Effector memory CD4-positive, alpha-beta T cell (primary cell): Measurements from ENCODE around the gene GIGYF1.
"Not testable (repeated sequence)": the region's sequence is repeated elsewhere in the genome, so short reads cannot be mapped to it uniquely, and the experiment has no call there.

ENCODE experiments used
- DNase-seq, 3 donors: peaks; one replicate each; pipeline ENCODE4 v3.0.0-alpha.2; 2020
- H3K27ac ChIP-seq: 2 replicates; pipeline ENCODE4 v1.7.0; 2013; ENCODE audit warnings: mild to moderate bottlenecking, low read length, moderate library complexity; ENCODE audit not compliant: insufficient read depth, poor library complexity, severe bottlenecking
- H3K27me3 ChIP-seq: replicated peaks from 2 replicates; pipeline ENCODE4 v1.7.0; 2013; ENCODE audit warnings: mild to moderate bottlenecking, low read length; ENCODE audit not compliant: insufficient read depth, control insufficient read depth, poor library complexity, severe bottlenecking
- H3K36me3 ChIP-seq: 2 replicates; pipeline ENCODE4 v1.7.0; 2013; ENCODE audit warnings: mild to moderate bottlenecking, low read length, moderate library complexity; ENCODE audit not compliant: control insufficient read depth, insufficient read depth
- H3K4me1 ChIP-seq: 2 replicates; pipeline ENCODE4 v1.7.0; 2013; ENCODE audit warnings: low read length, mild to moderate bottlenecking; ENCODE audit not compliant: control insufficient read depth, insufficient read depth, poor library complexity, severe bottlenecking
- H3K4me3 ChIP-seq: 2 replicates; pipeline ENCODE4 v1.7.0; 2013; ENCODE audit warnings: low read length, low read depth, mild to moderate bottlenecking; ENCODE audit not compliant: insufficient read depth, poor library complexity, severe bottlenecking
- H3K9me3 ChIP-seq: 2 replicates; pipeline ENCODE4 v1.7.0; 2013; ENCODE audit warnings: mild to moderate bottlenecking, low read length, moderate library complexity; ENCODE audit not compliant: control insufficient read depth

The GIGYF1 gene

GRCh38 chr7:100723732-100724275 lies 29.8 kb upstream of the GIGYF1 start:
- Histone ChIP-seq H3K9me3 (no peaks in the 10 kb centered on the region), H3K36me3 (no peaks in the 10 kb centered on the region), H3K4me1 (no peaks in the 10 kb centered on the region), H3K27me3 (no peaks in the 10 kb centered on the region), H3K4me3 (no peak overlapping the region), H3K27ac (no peak overlapping the region)
- DNase-seq = no peak

- no peak overlapping the region for H3K4me3 ChIP-seq
- no peaks in the 10 kb centered on the region for H3K9me3 ChIP-seq
- no peaks in the 10 kb centered on the region for H3K4me1 ChIP-seq
- H3K27ac ChIP-seq = no peak overlapping the region
- H3K36me3 ChIP-seq = no peaks in the 10 kb centered on the region
- no peak for DNase-seq
- no peaks in the 10 kb centered on the region for H3K27me3 ChIP-seq
These were observed 28.6 kb upstream of the GIGYF1 start for GRCh38 chr7:100722480-100723212.

GRCh38 chr7:100721505-100721812 lies 27.4 kb upstream of the GIGYF1 start:
- H3K27me3 ChIP-seq = no peaks in the 10 kb centered on the region
- no peaks in the 10 kb centered on the region for H3K9me3 ChIP-seq
- H3K4me1 ChIP-seq = no peaks in the 10 kb centered on the region
- H3K4me3 ChIP-seq = no peak overlapping the region
- no peaks in the 10 kb centered on the region for H3K36me3 ChIP-seq
- DNase-seq = no peak
- H3K27ac ChIP-seq = no peak overlapping the region

- Histone ChIP-seq H3K27ac (no peak overlapping the region), H3K4me1 (no peaks in the 10 kb centered on the region), H3K36me3 (no peaks in the 10 kb centered on the region), H3K9me3 (no peaks in the 10 kb centered on the region), H3K27me3 (no peaks in the 10 kb centered on the region), H3K4me3 (no peak overlapping the region)
- DNase-seq = no peak
These were observed 26.8 kb upstream of the GIGYF1 start for GRCh38 chr7:100720671-100721504.

GRCh38 chr7:100720279-100720670 lies 26.2 kb upstream of the GIGYF1 start, which contains the start of gene EPO:
TSS of gene EPO (plus strand) at chr7:100720468. CDS start at chr7:100720981, 513 bp downstream.
- H3K27ac ChIP-seq = no peak within 1 kb of the TSS
- no peaks in the 10 kb centered on the region for H3K27me3 ChIP-seq
- no peak within 1 kb of the TSS for H3K4me3 ChIP-seq
- no peaks in the 10 kb centered on the region for H3K4me1 ChIP-seq
- no peaks in the 10 kb centered on the region for H3K36me3 ChIP-seq
- DNase-seq = no peak
- no peaks in the 10 kb centered on the region for H3K9me3 ChIP-seq

- DNase-seq = no peak
- Histone ChIP-seq H3K27ac (no peak overlapping the region), H3K27me3 (no peaks in the 10 kb centered on the region), H3K4me1 (no peaks in the 10 kb centered on the region), H3K9me3 (no peaks in the 10 kb centered on the region), H3K36me3 (no peaks in the 10 kb centered on the region), H3K4me3 (no peak overlapping the region)
These were observed 25.7 kb upstream of the GIGYF1 start for GRCh38 chr7:100719523-100720278.

GRCh38 chr7:100717073-100717472 lies 23.0 kb upstream of the GIGYF1 start:
- not testable (repeated sequence) for H3K27ac ChIP-seq, H3K4me1 ChIP-seq, H3K27me3 ChIP-seq, H3K4me3 ChIP-seq, DNase-seq, H3K9me3 ChIP-seq, H3K36me3 ChIP-seq

- no peak for DNase-seq
- H3K27ac ChIP-seq = no peak overlapping the region
- H3K4me1 ChIP-seq = no peaks in the 10 kb centered on the region
- no peak overlapping the region for H3K4me3 ChIP-seq
- no peaks in the 10 kb centered on the region for H3K36me3 ChIP-seq
- H3K27me3 ChIP-seq = no peaks in the 10 kb centered on the region
- H3K9me3 ChIP-seq = no peaks in the 10 kb centered on the region
These were observed 20.7 kb upstream of the GIGYF1 start for GRCh38 chr7:100714725-100715124.

GRCh38 chr7:100711369-100711768 lies 17.3 kb upstream of the GIGYF1 start:
- Histone ChIP-seq H3K9me3 (no peaks in the 10 kb centered on the region), H3K4me1 (peaks cover 5% of the 10 kb centered on the region), H3K27me3 (no peaks in the 10 kb centered on the region), H3K4me3 (no peak overlapping the region), H3K27ac (no peak overlapping the region), H3K36me3 (no peaks in the 10 kb centered on the region)
- DNase-seq = no peak
